GM18951 (cell line): ENCODE results near the gene CSNK1G3.

ENCODE experiments used
- POLR2A ChIP-seq: IDR thresholded peaks from 4 replicates; pipeline ENCODE4 v1.6.1; 2011; ENCODE audit warnings: mild to moderate bottlenecking; ENCODE audit not compliant: insufficient read length, insufficient read depth; ENCODE audit errors: extremely low read depth
- in situ Hi-C: fragments of 300-500 bp; cut with MboI; formaldehyde crosslinking; loops from one replicate; pipeline ENCODE4 v1.12.0; 2022; ENCODE audit warnings: low sequenced_read_pairs, mixed read lengths, inconsistent platforms; ENCODE audit not compliant: unreplicated experiment

CSNK1G3 gene

GRCh38 chr5:123527190-123527589 is 15.2 kb downstream of the CSNK1G3 start:
- in situ Hi-C loops: no loop called here
- TF ChIP-seq POLR2A: no peak

- in situ Hi-C loops: no loop called here
- TF ChIP-seq POLR2A: no peak
Measured at GRCh38 chr5:123528065-123528464, 16.1 kb downstream of the CSNK1G3 start.

GRCh38 chr5:123528878-123529277 is 16.9 kb downstream of the CSNK1G3 start:
- TF ChIP-seq POLR2A: no peak

GRCh38 chr5:123530728-123531127 is 18.8 kb downstream of the CSNK1G3 start:
- no peak for TF ChIP-seq POLR2A
- in situ Hi-C loops: no loop called here

More at GRCh38 chr5:123528878-123529277, 16.9 kb downstream of the CSNK1G3 start:
- in situ Hi-C loops: no loop called here

- TF ChIP-seq POLR2A: no peak
- in situ Hi-C loops: no loop called here
Measured at GRCh38 chr5:123535648-123536047, 23.7 kb downstream of the CSNK1G3 start.

- in situ Hi-C loops: no loop called here
- TF ChIP-seq POLR2A: no peak
Measured at GRCh38 chr5:123537256-123537655, 25.3 kb downstream of the CSNK1G3 start.

GRCh38 chr5:123537845-123538244 is 25.9 kb downstream of the CSNK1G3 start:
- TF ChIP-seq POLR2A: no peak
- in situ Hi-C loops: no loop called here

GRCh38 chr5:123538670-123539459 is 26.9 kb downstream of the CSNK1G3 start:
- in situ Hi-C loops: no loop called here

GRCh38 chr5:123540534-123540933 is 28.6 kb downstream of the CSNK1G3 start:
- TF ChIP-seq POLR2A: no peak
- in situ Hi-C loops: no loop called here

More at GRCh38 chr5:123538670-123539459, 26.9 kb downstream of the CSNK1G3 start:
- no peak for TF ChIP-seq POLR2A

GRCh38 chr5:123543438-123543837 is 31.5 kb downstream of the CSNK1G3 start:
- TF ChIP-seq POLR2A: no peak
- in situ Hi-C loops: no loop called here

- TF ChIP-seq POLR2A: no peak
- in situ Hi-C loops: no loop called here
Measured at GRCh38 chr5:123545506-123545905, 33.5 kb downstream of the CSNK1G3 start.

- TF ChIP-seq POLR2A: no peak
- in situ Hi-C loops: no loop called here
Measured at GRCh38 chr5:123546657-123547056, 34.7 kb downstream of the CSNK1G3 start.

- in situ Hi-C loops: no loop called here
Measured at GRCh38 chr5:123549256-123549904, 37.4 kb downstream of the CSNK1G3 start.

GRCh38 chr5:123554601-123555000 is 42.6 kb downstream of the CSNK1G3 start:
- in situ Hi-C loops: no loop called here
- TF ChIP-seq POLR2A: no peak

More at GRCh38 chr5:123549256-123549904, 37.4 kb downstream of the CSNK1G3 start:
- no peak for TF ChIP-seq POLR2A
